Testis (tissue), 2 donors: ENCODE measurements around the gene BNIPL.

Source experiments
- POLR2A ChIP-seq: fragments of 450-650 bp; IDR thresholded peaks from one replicate; pipeline ENCODE4 v1.6.1; 2017; ENCODE audit warnings: antibody characterized with exemption, mild to moderate bottlenecking, moderate library complexity
- TF ChIP-seq, protein P1 (sequence below), 3 experiments: fragments of 450-650 bp in 2 of 3; fragments of 200-600 bp in 1 of 3; sonication (generic) in 1 of 3; IDR thresholded peaks; one replicate each; pipeline ENCODE4 v1.5.1; 2016 to 2019; ENCODE audit warnings: antibody characterized with exemption in 3 of 3, mild to moderate bottlenecking in 2 of 3, moderate library complexity in 1 of 3

DNA sequence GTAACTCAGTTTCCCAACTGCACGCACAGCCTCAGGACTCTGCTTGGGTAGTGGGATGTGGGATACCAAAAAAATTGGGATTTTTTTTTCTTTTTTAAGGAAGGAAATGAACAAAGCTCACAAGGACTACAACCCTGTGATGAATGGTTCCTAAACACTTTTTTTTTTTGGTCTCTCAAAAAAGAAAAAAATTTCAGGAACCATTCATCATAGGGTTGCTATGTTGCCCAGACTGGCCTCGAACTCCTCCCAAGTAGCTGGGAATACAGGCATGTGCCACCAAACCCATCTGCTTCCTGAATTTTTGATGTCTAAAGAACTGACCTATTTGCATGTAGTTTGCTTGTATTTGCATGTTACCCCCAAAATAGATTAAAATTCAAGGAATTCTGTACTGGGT lies 36.5 kb upstream of the BNIPL start:
- TF ChIP-seq POLR2A = no peak
- TF ChIP-seq, protein P1, sequence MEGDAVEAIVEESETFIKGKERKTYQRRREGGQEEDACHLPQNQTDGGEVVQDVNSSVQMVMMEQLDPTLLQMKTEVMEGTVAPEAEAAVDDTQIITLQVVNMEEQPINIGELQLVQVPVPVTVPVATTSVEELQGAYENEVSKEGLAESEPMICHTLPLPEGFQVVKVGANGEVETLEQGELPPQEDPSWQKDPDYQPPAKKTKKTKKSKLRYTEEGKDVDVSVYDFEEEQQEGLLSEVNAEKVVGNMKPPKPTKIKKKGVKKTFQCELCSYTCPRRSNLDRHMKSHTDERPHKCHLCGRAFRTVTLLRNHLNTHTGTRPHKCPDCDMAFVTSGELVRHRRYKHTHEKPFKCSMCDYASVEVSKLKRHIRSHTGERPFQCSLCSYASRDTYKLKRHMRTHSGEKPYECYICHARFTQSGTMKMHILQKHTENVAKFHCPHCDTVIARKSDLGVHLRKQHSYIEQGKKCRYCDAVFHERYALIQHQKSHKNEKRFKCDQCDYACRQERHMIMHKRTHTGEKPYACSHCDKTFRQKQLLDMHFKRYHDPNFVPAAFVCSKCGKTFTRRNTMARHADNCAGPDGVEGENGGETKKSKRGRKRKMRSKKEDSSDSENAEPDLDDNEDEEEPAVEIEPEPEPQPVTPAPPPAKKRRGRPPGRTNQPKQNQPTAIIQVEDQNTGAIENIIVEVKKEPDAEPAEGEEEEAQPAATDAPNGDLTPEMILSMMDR (IDR thresholded peaks at IDR 0.05) = no peak
